Measurements from ENCODE around the gene GLB1L3.

The GLB1L3 gene

DNA sequence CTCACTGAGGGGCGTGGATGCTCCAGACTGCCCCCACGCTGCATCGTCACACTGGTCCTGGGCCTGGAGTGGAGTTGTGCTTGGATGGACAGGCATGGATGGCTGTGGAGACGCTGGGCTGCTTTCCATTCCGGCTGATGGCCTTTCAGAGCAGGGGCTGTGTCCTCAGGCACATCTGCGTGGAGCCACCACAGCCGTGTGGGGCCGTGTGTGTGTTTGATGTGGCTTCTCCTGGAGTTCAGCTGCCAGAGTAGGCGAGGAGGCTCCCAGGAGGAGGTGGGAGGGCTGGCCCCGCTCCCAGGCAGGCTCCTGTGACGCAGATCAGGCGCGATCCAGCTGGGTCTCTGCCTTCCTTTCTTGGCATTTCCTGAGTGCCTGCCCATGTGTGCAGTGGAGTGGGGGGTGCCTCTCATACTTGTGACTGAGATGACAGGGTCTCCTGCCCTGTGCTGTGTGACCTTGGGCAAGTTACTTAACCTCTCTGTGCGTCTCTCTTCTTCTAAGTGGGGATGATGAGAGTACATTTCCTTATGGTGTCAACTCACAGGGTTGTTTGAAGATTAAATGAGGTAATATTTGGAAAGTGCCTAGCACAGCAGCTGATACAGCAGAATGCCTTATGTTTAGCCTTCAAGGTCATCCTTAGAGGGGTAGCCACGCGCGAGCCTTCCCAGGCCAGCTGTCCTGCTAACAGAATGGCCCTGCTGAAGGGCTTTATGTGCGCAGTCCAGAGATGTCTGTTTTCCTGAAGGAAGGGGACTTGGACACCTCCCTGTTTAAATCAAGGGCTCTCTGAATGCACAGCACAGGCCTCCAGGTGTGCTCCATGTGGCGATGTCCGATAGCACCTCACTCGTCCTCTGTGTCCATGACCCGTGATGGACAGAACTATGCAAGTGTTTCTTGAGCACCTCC, 89.1 kb downstream of the GLB1L3 start:
- DNase-seq = no peak

DNA sequence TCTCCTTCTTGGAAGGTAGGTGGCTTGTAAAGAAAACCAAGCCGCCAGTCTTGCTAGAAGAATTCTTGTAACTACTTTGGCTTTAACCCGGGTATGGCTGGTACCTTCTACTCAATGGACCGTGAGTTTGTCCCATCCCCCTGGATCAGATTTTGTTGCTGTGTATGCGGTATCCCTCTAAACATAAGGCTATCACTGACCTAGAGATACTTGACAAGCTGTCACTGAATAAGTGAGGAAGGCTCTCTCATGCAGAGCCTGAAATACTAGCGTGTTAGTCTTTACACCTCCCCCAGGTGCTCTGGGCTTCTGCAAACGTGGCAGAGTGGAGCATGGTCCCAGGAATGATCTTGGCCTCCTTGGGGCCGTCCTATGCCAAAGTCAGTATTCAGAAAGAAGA, 90.1 kb downstream of the GLB1L3 start:
- DNase-seq = no peak

DNA sequence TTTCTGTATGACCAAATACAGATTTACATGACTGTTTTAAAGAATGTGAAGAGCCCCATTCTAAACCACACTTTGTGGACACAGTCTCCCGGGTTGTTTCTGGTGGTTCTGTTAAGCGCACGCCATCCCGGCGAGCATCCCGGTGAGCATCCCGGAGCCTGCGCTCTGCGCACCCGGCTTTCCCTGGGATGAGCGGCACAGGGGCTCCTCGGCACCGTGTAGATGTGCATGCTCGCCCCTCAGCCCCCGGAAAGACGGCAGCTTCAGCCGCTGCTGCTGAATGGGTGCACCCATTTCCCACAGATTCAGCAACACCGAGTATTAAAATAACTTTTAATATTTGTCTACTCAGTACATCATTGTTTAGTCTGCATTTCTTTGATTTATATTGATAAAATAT, 91.6 kb downstream of the GLB1L3 start:
- DNase-seq = no peak

All from stimulated activated CD4-positive, alpha-beta T cell treated with anti-CD3 and anti-CD28 coated beads, Interleukin-1b, Interleukin-23, amount 100 ng/mL, for 48 hours (primary cell).